ENCODE measurements around the gene DGCR2.
"Not testable (repeated sequence)": the region's sequence is repeated elsewhere in the genome, so short reads cannot be mapped to it uniquely, and the experiment has no call there.

The DGCR2 gene

DNA sequence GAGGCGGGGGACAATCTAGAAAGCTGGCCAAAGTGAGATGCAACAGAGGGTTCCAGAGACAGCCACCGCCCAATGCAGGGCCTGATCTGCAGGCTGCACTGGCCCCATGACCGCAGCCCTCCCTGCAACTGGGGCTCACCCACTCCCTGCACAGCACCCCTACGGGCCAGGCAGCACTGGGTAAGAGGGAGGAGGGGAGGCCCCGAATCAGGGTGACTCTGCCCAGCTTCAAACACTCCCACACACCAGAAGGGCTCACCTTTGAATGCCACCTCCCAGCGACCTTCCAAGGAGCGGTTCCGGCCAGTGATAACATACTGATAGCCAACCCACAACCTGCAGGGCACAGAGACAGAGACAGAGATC lies 59.3 kb downstream of the DGCR2 start:
- in situ Hi-C loops (cut with HindIII; ENCODE audit: low sequenced_read_pairs), result no loop called here

DNA sequence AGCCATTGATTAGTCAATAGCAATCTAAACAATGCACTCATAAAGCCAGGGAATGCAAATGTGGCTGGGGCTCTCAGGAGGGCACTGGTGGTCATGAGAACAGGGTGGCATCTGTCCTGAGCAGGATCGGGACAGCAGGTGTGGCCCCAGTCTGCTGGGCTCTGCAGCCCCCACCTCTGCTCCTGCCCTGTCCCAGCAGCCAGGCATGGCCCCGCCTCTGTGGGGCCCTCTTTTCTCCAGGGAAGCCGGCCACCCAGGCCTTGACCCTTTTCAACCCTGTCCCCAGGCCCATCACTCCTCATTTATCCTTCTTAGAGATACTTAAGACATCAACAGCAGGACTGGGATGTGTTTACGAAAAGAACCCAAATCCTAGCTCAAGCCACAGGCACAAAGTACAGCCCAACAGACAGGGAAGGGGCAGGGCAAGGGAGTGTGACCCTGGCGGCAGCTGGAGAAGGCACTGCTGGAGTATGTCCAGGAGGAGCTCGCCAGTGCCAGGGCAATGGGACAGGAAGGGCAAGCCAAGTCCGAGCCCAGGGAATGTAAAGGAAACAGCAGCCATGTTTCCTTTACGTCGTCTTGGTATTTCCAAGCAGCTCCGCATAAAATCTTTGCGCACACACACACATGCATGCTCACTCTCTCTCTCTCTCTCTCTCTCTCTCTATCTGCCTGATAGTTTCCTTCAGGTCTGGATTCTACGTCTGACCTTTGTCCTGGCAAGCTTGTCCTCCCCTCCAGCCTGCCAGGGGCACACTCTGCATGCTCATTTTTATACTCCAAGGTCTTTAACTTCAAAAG lies 59.9 kb downstream of the DGCR2 start:
- in situ Hi-C loops (cut with HindIII; ENCODE audit: low sequenced_read_pairs), result no loop called here

DNA sequence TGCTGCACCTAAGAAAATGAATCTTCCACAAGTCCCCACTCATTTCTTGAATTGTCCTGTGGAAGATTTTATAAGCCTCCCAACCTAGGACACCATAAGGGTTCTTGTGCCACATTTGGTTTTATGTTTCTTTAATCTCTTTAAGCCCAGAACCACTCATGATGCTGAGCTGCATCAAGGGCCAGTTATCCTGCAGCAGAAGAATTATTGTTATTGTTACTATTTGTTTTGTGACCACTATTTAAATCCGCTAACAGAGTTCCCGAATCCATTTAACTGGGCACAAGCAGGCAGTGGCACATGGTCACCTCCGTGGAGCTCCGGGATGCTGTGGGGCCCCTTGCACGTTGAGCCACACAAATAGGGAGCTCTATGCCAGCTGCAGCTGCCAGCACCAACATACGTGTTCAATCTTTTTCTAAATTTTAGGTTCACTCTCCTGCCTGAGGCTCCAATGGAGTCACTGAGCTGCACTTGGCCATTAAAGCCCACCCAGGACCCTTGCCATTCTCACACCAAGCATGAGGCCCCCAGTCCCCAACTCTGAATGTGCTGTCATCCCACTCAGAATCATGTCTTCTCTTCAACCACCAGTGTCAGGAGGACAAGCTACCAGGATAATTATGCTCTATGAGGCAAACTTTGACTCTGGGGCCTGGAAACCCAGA lies 60.6 kb downstream of the DGCR2 start:
- in situ Hi-C loops (cut with HindIII; ENCODE audit: low sequenced_read_pairs), result no loop called here

DNA sequence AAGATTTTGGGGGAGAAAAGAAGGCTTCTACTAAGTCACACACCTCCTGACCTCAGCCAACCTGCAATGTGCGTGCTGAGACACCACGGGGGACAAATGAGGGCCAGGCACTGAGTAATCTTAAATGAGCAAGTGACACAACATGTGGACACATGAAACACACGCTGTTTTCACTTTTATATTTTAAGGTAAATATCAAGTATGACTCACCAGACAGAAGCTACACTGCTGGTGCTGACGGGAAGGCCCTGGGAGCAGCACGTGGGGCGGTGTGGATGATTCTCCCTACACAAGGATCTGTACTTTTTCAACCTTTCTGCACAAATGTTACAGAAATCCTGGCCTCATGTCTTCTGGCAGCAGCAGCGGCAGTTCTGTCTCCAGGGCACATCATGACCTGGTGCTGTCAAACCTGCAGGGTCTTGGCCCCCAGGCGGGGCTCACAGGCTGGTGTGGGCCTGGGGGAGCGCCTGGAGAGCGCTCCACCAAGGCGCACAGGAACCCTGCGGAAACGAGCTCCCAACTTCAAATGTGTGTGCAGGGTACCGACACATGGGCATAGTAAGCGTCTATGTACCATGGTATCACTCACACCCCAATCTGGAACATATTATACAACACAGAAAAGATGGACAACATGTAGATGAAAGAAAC lies 61.7 kb downstream of the DGCR2 start:
- in situ Hi-C loops (cut with HindIII; ENCODE audit: low sequenced_read_pairs), result no loop called here

DNA sequence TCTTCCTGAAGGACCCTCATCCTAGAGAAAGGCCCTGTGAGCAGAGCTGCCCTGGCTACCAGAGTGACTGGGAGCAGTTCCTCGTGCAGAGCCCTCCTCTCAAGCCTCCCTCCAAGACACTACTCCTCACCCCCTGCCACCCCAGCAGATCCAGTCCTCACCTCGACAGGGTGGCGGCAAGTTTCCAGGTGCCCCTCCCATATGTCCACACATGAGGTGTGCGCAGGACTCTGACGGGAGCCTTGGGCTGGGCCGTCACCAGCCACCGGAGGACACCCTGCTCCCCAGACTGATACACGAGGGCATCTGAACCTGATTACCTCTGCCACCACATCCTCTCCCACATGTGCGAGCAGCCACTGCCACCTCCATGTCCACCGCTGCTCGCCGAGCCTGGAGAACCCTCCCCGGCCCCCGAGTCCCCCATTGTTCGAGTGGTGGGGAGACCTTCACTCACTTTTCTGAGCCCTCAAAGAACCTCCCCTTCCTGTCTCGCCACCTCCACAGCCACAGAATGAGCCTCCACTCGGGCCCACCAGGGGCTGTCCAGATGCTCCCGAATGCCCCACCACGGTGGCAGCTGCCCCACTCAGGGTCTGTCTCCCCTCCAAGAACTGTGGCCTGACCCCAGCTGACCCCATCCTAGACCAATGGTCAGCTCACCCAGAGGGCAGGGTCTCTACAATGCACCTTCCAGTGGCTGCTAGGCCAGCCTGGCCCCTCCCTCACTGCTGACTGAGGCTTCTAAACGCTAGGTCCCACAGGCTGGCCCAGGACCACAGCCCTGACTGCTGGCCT lies 62.5 kb downstream of the DGCR2 start:
- in situ Hi-C loops (cut with HindIII; ENCODE audit: low sequenced_read_pairs), result no loop called here

DNA sequence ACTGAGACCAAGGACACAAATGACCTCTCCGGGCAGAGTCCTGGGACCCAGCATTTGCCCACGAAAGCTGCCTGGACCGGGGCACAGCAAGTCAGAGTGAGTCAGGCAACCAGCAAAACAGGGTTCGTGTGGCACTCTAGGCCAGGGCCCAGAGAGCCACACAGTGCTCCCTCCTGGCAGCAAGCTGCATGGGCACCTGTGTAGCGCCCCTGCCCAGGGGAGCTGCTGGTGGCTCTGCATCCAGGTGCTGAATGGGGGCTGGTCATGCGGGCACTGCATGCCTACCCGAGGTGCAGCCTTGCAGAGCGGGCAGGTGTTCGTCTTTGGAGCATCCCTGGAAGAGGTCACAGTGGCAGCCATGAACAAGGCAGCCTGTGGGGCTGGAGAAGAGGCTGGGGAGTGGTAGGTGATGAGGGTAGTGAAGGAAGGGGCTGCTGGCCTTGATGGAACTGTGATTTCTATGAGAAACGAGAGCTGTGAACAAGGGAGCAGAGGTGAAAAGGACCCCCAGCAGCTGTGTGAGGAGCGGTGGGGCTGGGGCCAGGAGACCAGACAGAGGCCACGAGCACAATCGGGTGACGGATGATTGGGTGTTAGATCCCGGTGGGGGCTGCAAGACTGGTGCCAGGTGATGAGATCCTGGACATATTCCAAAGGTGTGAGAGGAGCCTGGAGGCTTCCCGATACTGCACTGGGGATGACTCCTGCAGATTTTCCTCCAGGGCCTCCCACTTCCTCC lies 63.3 kb downstream of the DGCR2 start:
- in situ Hi-C loops (cut with HindIII; ENCODE audit: low sequenced_read_pairs), result no loop called here

DNA sequence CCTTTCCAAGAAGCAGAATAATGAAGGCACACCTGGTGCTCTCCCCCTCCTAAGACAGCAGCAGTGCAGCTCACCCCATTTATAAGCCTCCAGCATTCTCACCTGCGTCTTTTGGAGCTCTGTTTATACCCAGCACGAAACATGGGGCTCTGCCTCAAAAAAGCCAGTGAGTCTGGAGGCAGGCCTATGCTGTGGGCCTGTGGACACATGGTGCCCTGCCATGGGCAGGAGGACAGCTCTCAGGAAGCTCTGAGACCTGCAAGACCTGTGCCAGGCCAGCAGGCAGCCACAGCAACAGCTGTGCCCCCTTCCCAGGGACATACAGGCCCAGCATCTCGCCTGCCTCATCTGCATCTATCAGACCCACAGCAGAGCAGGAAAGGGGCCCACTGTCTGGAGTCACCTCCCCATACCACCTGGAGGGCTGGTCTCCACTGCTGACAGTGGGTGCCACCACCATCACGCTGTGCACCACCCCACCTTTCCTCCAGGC lies 64.2 kb downstream of the DGCR2 start:
- in situ Hi-C loops (cut with HindIII; ENCODE audit: low sequenced_read_pairs), result no loop called here

DNA sequence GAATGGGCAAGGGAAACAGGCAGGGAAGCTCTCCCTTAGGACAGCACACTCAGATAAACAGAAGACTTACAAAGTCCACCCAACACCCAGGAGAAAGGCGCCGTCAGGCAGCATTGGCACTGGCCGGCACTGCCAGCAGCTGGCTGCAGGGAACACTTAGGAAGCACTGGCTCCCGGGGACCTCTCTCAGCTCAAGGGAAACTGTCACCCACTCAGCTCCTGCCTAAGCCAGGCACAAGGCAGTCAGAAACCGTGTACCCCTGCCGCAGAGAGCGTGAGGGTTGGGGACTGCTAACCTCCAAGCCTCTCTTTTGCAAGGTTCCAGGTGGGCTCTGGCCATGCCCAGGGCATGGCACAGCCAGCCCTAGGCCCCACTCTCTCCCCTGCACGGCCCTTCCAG lies 64.7 kb downstream of the DGCR2 start:
- in situ Hi-C loops (cut with HindIII; ENCODE audit: low sequenced_read_pairs), result no loop called here

DNA sequence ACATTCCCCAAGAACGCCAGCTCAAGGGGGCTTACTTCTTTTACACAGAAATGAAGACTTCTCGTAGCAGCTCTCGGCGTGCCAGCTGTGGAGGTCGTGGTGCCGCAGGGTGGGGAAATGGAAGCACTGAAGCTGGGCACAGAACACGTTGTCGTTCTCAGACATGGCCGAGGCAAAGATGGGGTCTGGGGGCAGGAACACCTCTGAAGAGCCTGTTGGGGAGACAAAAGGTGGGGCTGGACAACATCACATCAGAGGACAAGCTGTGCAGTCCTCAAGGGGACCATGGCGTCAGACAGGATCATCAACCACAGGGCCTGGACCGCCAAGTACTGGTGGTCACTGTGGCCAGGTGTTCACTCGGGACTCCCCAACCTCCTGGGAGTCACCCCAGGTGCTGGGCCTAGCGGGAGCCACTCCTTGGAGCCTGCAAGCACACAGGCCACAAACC lies 65.2 kb downstream of the DGCR2 start:
- in situ Hi-C loops (cut with HindIII; ENCODE audit: low sequenced_read_pairs), result no loop called here

DNA sequence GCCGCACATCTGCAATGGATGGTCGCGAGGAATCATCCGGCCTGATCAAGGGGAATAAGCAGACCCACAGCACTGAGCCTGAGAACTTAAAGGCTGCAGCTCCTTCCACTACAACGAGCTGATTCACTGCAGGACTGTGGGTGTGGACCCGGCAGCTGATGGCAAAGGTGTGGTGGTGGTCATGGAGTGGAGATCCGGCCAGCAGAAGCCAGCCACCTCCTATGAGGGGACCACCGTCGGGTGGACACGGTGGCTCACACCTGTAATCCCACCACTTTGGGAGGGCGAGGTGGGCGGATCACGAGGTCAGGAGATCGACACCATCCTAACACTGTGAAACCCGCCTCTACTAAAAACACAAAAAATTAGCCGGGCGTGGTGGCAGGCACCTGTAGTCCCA lies 66.4 kb downstream of the DGCR2 start:
- in situ Hi-C loops (cut with HindIII; ENCODE audit: low sequenced_read_pairs), result no loop called here

DNA sequence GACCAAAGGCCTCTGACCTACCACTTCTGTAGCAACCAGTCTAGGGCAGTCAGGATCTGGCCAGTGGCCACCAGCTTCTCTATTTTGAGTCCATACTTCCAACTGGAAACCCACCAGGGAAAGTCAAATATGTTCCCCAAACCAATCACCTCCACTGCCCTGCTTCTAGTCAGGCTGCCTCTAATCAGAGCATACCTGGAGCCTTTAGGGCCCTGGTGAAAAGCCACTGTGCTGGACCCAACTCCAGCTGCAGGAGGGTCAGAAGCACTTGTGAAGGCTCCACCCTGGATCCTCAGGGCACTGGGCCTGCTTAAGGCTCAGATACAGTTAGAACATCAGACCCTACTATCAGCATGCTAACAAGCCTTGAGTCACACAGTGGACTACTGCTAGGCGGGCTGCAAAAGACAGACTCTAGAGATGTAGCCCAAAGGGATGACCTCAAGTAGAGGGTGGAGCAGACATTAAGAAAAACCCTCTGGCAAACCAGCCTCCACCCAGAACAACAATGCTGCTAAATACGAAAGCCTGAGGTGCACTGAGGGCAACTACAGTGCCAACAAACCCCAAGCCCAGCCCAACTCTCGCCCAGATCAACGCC lies 69.2 kb downstream of the DGCR2 start:
- in situ Hi-C loops (cut with HindIII; ENCODE audit: low sequenced_read_pairs), result no loop called here

DNA sequence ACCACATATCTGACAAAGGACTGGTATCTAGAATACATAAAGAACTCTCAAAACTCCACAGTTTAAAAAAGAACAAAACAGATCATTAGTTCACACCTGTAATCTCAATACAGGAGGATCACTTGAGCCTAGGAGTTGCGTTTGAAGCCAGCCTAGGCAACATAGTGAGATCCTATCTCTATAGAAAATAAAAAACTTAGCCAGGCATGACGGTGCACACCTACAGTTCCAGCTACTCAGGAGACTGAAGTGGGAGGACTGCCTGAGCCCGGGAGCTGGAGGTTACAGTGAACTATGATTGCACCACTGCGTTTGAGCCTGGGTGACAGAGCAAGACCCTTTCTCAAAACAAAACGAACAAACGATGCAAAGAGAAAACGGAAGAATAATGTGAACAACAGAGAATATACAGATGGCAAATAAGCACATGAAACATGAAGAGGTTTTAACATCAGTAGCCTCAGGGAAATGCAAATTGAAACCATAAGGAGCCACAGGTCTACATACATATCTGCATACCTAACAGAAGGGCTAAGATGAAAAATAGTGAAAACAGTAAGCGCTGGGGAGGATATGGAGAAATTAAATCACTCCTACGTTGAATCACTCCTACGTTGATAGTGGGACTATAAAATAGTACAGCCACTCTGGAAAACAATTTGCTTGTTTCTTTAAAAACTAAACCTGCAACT lies 70.7 kb downstream of the DGCR2 start:
- in situ Hi-C loops (cut with HindIII; ENCODE audit: low sequenced_read_pairs), result no loop called here

DNA sequence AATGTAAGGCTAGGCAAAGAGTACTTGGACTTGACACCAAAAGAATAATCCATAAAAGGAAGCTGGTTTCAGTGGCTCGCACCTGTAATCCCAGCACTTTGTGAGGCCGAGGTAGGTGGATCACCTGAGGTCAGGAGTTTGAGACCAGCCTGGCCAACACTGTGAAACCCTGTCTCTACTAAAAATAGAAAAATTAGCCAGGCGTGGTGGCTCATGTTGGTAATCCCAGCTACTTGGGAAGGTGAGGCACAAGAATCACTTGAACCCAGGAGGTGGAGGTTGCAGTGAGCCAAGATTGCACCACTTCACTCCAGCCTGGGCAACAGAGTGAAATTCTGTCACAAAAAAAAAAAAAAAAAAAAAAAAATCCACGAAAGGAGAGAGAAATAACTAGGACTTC lies 71.4 kb downstream of the DGCR2 start:
- in situ Hi-C loops (cut with HindIII; ENCODE audit: low sequenced_read_pairs), result not testable (repeated sequence)

DNA sequence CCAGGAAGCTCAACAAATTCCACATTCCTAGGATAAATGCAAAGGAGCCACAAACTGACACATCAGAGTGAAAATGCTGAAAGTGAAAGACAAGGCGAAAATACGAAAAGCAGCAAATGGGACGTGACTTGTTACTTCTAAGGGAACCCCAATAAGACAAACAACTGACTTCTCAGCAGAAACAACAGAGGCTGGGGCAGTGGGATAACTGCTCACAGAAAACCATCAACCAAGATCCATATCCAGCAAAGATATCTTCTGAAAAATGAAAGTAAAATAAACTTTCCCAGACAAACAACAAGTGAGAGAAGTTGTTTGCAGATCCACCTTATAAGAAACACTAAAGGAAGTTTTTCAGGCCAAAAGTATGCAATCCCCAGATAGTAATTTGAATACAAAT lies 72.1 kb downstream of the DGCR2 start:
- in situ Hi-C loops (cut with HindIII; ENCODE audit: low sequenced_read_pairs), result no loop called here

DNA sequence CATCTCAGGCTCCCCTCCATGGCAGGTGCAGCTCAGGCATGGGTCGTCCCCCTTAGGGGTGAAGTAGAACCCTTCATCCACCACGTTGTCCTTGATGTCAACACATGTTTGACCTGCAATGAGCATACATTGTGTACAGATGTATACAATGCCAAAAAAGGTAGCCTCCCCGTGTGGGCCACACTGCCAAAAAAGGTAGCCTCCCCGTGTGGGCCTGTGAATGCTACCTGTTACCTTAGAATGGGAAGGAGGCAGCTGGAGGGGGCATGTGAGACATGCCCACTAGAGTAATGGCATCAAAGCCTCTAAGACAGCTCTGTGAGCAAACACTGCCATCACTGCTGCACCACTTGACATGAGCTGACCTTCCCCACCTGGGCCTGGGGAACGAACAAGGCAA lies 73.7 kb downstream of the DGCR2 start:
- in situ Hi-C loops (cut with HindIII; ENCODE audit: low sequenced_read_pairs), result no loop called here

DNA sequence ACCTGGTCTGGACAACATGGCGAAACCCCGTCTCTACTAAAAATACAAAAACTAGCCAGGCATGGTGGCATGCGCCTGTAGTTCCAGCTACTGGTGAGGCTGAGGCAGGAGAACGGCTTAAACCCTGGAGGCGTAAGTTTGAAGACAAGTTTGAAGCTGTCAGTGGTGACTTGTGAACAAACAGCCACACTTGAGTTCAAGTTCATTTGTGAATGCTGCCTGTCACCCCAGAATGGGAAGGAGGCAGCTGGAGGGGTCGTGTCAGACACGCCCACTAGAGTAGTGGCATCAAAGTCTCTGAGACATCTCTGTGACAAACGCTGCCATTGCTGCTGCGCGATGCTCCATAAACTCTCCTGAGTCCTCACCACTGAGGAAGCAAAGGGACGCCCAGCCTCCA lies 74.2 kb downstream of the DGCR2 start:
- in situ Hi-C loops (cut with HindIII; ENCODE audit: low sequenced_read_pairs), result no loop called here

DNA sequence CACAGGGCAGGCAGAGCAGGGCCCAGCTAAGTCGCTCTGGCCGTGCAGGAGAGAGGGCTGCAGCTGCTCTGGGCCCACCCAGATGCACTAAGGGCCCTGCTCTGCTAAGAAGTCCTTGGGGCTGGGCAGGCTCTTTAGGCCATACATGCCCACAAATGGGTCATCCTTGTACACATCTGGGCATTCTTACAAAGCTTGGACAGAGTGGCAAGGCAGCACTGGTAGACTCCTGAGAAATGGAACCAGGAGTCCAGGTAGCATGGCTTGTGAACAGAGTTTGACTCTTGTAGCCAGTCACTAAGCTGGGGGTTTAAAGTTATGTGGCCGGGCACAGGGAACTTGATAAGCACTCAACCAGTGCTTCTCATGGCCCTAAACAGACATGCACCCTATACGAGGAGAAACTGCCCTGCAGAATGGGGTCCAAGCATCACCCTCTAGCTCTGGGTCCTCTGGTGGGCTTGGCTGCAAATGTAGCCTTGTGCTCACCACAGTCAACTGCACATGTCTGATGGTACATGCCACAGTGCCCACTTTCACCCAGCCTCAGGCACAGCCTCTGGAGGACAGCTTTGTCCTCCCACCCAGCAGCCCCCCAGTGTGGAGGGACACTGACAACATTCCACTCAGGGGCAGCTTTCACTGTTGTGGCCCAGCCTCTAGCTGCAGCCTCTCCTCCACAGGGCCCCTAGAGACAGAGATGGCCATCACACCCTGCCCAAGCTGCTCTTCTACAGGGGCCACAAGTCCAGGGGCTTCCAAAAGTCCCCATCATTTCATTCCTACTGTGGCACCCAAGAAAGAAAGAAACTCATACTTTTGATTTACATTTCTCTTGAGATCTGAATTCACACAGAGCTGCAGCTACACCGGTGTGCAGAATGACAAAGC lies 75.2 kb downstream of the DGCR2 start:
- in situ Hi-C loops (cut with HindIII; ENCODE audit: low sequenced_read_pairs), result no loop called here

DNA sequence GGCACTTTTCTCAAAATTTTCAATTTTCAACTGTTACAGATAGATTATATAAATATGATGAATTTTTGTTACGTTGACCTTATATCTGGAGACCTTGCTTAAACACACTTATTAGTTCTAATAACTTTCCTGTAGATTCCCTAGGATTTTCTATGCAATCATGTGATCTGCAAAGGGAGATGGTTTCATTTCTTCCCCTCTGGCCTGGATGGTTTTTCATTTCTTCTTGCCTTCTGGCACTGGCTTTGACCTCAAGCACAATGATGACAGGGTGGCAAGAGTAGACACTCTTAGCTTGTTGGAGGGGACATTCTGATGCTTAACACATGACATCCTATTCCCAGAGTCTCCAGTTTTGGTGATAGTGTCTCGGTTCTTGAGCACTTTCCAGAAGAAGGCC lies 75.9 kb downstream of the DGCR2 start:
- in situ Hi-C loops (cut with HindIII; ENCODE audit: low sequenced_read_pairs), result no loop called here

Data from endothelial cell of hepatic sinusoid (primary cell).